Fibroblast of pulmonary artery (primary cell): ENCODE results near the gene KCTD18.

Experiments used
- DNase-seq: peaks from one replicate; pipeline ENCODE4 v3.0.0-alpha.2; 2010; ENCODE audit warnings: low read depth
- H3K4me3 ChIP-seq: replicated peaks from 2 replicates; pipeline ENCODE4 v1.5.1; 2011; ENCODE audit warnings: low read depth, mild to moderate bottlenecking, control low read depth, low read length, moderate library complexity
- TF ChIP-seq, protein P1 (sequence below): IDR thresholded peaks from 2 replicates; pipeline ENCODE4 v1.5.1; 2011; ENCODE audit warnings: mild to moderate bottlenecking, control low read depth, low read length, inconsistent platforms; ENCODE audit errors: missing control alignments

KCTD18 gene

DNA sequence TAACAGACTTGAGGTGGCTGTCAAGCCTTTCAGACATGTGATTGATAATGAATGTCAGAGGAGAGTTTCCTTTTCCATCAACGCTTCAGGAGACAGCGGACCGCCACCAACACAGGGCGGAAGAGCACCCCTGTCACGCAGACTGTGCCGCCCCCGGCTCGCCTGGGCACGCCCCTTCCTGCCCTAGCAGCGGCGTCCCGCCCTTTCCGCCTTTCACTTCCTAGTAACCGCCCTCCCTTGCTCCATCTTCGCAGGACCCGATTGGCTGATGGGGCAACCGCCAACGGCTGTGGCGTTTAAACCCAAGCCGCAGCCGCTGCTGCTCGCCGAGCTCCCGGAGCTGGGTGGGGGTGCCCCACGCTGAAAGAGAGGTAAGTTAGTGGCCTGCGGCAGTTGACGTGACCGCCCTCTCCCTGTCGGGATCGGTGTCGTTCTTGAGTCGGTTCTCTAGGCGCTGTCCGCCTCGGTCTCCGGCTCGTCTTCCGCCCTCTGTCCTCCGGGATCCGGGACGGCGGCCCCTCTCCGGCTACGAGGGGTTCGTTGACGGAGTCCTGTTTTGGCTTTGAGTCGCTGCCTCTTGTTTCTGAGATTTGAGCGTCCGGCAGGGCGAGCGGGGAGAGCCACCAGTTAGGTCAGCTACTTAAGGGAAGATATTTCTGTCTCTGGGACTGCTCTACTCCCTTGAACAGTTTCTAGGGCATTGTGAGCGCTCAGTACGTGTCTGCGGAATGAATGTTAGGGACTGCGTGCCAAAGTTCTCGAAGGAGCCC, 16.2 kb upstream of the KCTD18 start, which contains the start of gene SGO2:
SGO2 (plus strand) TSS at position 326 of the 770 bp plus-strand sequence. CDS start 6,769 bp downstream, outside the sequence.
- H3K4me3 ChIP-seq, result peak within 1 kb of the TSS; percentile 93
- TF ChIP-seq, protein P1, sequence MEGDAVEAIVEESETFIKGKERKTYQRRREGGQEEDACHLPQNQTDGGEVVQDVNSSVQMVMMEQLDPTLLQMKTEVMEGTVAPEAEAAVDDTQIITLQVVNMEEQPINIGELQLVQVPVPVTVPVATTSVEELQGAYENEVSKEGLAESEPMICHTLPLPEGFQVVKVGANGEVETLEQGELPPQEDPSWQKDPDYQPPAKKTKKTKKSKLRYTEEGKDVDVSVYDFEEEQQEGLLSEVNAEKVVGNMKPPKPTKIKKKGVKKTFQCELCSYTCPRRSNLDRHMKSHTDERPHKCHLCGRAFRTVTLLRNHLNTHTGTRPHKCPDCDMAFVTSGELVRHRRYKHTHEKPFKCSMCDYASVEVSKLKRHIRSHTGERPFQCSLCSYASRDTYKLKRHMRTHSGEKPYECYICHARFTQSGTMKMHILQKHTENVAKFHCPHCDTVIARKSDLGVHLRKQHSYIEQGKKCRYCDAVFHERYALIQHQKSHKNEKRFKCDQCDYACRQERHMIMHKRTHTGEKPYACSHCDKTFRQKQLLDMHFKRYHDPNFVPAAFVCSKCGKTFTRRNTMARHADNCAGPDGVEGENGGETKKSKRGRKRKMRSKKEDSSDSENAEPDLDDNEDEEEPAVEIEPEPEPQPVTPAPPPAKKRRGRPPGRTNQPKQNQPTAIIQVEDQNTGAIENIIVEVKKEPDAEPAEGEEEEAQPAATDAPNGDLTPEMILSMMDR, result peak; percentile 1
- DNase-seq, result peak; percentile 92

DNA sequence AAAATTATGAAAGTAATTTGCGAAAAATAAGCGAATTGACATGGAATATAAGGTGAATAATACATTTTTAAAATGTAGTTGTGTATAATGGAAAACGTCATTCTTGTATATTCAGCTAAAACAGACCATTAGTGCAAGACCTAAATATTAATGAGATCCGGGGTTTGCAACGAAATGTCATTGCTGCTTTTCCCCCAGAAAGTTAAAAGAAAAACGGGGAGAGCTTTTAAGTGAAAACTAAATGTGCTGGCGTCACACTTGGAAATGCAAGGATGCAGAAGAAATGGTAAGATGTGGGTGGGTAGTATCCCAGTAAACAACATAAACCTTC, 15.6 kb upstream of the KCTD18 start:
- H3K4me3 ChIP-seq, result peak overlapping the region; percentile 93
- no peak for DNase-seq
- TF ChIP-seq, protein P1, result no peak

DNA sequence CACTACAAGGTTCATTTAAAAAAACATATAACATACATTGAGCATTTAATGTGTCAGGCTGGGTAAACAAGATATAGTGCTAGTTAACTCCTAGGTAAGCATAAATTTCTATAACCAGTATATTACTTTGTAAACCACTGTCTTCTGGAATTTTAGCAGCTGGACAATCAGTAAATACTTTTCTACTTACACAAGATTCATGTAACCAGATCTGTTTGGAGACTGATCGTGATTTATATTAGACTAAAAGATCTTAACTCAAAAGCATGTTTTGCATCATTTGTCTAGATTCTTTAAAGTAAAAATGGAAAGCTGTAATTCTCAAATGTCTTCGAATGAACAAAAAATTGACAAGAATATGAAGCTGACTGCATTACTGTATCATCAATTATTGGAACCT, 15.2 kb upstream of the KCTD18 start:
- DNase-seq, result no peak
- H3K4me3 ChIP-seq, result no peak overlapping the region
- TF ChIP-seq, protein P1, result no peak

DNA sequence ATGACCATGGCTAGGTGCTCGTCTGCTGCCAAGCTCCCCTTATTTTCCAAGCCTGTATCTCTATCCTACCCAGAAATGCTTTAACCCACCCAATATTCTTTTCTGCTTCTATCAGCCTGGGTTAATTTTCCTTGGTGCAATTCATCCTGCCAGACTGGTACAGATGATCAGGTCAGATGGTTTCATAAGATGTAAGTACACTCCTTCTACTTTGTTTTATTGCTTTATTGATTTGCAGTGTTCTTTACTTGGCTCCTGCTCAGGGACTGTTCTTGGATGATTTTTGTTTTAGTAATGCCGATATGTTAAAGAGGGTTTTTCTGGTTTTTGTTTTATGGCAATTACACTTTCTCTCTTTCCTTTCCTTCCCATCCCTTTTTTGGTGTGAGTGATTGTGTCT, 13.7 kb upstream of the KCTD18 start:
- H3K4me3 ChIP-seq, result no peak overlapping the region
- no peak for DNase-seq
- TF ChIP-seq, protein P1, result no peak

DNA sequence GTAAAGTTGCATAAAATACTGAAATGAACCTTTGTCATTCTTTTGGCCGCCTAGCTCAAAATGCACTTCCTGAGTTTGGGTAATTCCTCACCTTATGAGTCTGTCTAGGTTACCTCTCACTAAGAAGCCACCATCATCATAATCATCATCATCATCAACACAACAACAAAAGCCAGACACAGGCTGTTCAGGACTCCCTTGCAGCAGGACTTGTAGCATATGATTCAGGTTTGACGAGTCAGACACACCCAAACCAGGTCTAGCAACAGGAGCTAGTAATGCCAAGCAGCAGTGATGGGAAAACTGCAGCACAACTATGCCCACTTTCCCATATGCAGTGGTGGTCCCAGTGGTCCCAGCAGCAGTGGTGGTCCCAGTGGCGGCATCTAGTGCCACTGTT, 13.3 kb upstream of the KCTD18 start:
- H3K4me3 ChIP-seq, result no peak overlapping the region
- TF ChIP-seq, protein P1, result no peak
- no peak for DNase-seq

DNA sequence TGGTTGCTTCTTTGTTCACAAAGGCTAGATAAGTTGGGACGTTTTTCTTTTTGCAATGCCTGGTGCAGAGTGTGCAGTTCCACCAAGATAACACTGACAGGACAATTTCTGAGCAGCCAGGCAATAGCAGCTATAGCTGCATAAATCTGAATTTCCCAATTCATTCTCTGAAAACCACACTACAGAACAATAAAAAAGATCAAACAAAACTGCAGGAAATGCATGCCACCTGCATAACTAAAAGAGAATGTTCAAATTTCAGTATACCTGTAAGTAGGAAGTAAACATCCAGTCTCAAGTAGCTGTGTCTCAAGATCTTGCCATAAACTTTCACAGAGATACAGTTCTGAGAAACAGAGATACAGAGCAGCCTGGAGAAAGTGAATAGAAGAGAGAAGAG, 5.3 kb upstream of the KCTD18 start:
- DNase-seq, result no peak

More for the DNA sequence above, 5.3 kb upstream of the KCTD18 start:
- TF ChIP-seq, protein P1, result no peak
- H3K4me3 ChIP-seq, result no peak overlapping the region
